ENCODE measurements around the gene DGKZ.
A peak's percentile ranks its signal among the peaks of the same experiment; 100 is the strongest.
"Not testable (repeated sequence)": the region's sequence is repeated elsewhere in the genome, so short reads cannot be mapped to it uniquely, and the experiment has no call there.

DGKZ gene

DNA sequence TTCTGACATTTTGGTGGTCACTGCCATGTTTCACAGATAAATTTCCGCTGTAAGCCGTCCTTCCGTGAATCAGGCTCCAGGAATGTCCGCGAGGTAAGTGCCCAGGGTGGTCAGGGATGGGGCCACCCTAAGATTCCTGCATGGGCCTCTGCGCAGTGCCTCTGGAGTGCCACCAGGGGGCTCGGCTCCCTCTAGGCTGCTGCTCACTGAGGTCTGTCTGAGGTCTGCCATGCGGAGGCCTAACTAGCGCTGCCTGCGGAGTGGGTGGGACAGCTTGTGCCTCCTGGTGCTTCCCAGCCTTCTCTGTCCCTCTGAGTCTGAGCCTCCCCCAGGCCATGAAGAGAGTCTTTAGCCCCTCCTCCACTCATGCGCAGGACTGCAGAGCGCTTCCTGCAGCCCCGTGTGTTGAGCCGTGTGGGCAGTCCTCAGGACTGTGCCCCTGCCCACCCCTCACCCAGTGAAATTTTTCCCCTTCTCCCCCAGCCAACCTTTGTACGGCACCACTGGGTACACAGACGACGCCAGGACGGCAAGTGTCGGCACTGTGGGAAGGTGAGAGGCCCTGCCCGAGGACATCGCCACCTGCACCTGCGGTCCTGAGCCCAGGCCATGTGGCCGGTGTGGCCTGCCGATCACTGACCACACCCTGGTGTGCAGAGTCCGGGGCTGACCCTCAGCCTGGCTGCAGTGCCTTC is 22.3 kb downstream of the DGKZ start:
- peak; percentile 76 for DNase-seq

DNA sequence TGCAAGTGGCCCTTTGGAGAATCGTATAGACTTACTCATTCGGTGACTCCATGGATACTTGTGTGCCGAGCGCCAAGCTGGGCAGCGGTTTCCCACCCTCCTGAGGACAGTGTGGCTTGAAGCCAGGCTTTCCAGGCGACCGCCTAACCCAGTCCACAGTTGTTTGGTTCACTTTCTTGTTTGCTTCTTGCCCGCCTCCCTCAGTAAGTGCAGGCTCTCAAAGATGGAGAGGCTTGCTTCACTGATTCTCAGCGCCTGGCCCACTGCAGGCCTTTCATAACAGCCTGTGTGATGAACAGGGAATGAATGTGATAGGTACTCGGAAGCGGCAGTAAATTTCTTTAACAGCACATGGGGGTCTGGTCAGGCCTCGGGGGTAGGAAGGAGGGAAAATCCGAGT is 23.0 kb downstream of the DGKZ start:
- DNase-seq = no peak

DNA sequence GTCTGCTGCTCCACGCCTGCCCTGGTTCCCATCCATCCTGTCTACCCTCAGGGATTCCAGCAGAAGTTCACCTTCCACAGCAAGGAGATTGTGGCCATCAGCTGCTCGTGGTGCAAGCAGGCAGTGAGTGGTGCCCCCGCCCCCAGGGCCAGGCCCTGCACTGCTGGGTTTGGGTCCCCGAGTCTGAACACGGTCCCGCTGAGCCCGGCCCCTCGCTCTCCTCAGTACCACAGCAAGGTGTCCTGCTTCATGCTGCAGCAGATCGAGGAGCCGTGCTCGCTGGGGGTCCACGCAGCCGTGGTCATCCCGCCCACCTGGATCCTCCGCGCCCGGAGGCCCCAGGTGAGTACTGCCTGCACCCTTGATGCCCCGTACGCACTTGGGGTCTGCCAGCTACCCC is 24.0 kb downstream of the DGKZ start:
- not testable (repeated sequence) for DNase-seq

DNA sequence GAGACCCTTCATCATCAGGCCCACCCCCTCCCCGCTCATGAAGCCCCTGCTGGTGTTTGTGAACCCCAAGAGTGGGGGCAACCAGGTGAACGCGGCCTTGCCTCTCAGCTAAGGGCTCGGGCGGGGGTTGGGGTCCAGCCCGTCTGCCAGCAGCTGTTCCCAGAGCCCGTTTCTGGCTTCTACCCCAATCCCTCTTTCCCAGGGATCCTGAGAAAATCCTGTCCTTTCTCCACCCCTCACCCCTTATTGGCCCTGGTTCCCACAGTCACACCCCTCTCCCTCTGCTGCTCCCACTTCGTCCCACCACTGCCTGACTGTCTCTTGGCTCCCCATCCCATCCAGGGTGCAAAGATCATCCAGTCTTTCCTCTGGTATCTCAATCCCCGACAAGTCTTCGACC is 24.8 kb downstream of the DGKZ start:
- DNase-seq = no peak

DNA sequence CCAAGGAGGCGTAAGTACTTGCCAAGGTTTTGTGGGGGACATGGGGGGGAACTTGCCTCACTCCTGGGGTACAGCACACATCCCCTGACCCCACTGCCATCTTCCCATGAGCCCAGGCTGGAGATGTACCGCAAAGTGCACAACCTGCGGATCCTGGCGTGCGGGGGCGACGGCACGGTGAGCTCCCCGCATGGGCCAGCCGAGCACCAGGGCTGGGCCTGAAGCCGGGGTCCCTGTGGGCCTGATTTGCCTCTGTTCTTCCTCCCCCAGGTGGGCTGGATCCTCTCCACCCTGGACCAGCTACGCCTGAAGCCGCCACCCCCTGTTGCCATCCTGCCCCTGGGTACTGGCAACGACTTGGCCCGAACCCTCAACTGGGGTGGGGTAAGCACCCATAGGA is 25.2 kb downstream of the DGKZ start:
- DNase-seq = not testable (repeated sequence)

DNA sequence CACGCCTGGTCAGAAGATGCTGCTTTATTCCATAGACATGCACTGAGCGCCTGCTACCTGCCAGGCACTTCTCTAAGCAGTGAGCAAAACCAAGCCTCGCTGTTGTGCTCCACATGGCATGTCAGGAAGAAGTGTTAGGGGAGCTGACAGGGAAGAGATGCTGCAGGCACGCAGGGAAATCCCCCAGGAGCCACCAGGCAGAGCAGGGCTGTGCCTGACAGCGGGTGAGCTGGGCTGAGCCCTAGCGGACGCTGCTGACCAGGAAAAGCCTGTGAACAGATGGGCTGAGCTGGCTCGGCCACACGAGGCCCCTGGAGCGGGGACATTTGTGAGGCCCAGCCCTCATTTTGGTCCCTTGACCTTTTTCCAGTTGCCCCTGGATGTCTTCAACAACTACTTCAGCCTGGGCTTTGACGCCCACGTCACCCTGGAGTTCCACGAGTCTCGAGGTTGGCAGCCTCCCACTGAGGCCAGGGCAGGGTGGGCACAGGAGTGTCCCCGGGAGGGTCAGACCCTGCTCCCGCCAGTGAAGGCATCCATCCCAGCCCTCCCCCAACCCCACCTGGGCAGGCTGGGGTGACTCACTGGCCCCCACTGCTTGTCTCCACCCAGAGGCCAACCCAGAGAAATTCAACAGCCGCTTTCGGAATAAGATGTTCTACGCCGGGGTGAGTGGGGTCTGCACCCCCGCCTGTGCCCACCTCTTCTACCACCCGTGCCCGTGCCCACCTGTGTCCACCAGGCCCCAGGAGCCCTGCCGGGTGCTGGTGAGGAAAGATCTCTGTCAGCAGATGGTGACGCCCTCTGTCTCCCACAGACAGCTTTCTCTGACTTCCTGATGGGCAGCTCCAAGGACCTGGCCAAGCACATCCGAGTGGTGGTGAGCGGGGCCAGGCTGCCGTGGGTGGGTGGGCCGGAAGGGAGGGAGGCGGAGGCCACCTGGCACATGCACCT is 26.8 kb downstream of the DGKZ start:
- DNase-seq = no peak

DNA sequence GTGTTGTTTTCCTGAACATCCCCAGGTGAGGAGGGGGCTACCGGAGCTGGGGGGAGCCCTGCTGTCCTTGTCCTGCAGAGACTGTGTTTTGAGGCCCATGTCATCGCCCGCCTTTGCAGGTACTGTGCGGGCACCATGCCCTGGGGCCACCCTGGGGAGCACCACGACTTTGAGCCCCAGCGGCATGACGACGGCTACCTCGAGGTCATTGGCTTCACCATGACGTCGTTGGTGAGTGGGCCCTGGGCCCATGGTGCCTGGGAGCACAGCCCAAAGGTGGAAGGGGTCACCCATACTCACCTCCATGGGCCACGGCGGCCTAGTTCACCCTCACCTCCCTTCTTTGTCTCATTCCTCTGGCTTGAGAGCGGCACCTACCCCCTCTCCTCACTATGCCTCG is 27.6 kb downstream of the DGKZ start:
- DNase-seq = no peak

DNA sequence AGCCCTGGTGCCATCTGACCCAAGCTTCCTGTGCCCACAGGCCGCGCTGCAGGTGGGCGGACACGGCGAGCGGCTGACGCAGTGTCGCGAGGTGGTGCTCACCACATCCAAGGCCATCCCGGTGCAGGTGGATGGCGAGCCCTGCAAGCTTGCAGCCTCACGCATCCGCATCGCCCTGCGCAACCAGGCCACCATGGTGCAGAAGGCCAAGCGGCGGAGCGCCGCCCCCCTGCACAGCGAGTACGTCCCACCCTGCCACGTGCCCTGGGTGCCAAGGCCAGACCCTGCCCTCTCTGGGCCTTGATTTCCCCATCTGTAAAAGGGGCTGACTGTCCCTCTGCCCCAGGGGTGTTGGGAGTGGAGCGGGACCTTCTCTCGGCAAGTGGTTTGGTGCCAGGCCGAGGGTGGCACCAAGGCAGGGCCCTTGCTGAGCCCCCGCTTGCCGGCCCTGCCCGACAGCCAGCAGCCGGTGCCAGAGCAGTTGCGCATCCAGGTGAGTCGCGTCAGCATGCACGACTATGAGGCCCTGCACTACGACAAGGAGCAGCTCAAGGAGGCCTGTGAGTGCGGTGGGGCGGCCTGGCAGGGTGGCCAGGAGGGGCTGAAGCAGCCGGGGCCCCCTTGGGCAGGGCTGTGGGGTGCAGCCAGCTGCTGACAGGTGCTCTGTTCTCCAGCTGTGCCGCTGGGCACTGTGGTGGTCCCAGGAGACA is 28.3 kb downstream of the DGKZ start:
- no peak for DNase-seq

DNA sequence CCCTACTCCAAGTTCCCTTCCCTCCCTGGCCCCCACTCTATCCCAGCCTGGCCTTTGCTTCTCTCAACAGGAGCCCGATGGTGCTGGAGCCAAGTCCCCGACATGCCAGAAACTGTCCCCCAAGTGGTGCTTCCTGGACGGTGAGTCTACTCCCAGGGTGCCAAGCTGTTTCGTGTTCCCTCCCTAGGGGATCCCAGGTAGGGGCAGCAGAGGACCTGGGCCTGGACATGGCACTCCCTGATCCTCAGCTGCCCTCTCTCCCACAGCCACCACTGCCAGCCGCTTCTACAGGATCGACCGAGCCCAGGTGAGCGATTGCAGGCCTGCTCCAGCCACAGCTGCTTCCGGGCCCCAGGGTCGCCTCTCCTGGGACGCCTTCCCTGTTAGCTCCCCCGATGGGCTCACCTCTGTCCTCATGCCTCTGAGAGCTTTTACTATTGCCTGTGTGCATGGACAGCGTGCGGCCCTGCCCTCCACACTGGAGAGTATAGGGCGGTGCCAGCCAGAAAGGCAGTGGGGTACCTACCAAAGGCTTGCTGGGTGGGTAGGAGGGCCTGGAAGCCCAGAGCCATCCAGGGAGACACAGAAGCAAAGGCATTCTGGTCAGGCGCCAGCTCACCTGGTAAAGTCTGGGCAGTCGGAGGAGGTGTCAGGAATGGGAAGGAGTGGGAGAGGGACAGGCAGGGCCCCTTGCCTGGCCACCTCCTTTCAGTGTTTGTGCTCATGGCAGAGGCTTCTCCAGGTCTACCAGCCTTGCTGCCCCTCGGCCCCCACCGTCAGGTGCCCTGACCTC is 29.2 kb downstream of the DGKZ start:
- DNase-seq = no peak

DNA sequence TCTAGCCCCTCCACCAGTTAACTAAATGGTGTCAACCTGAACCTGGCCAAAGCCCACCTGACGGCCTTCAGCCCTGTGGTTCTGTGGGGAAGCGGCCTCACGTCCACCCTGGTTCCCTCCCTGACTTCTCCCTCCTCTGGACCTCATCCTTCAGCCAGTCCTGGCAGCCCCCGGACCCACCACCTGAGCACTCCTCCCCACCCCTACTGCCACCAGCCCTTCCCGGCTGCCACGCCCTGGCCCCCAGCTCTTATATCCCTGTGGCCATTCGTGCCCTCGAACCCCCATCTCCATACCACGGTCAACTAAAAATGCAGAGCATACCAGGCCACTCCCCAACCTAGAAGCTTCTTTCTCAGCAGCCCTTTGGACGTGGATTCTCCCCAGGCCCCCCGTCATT is 30.0 kb downstream of the DGKZ start:
- no peak for DNase-seq

DNA sequence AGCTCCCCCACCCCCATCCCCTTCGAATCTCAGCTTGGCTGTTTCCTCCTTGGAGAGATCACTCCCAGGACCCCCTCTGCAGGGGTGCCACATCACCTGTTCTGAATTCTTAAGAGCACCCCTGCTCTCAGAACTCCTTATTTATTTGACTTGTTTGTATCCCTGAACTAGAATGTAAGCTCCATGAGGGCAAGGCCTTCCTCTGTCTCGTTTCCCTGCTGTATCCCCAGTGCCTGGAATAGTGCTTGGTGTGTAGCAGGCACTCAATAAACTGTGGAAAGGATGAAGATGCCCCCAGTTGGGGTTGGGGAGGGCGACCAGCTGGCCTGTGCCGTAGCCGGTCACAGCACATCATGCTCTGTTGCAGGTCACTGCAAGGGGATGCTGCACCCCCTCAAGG is 30.6 kb downstream of the DGKZ start:
- no peak for DNase-seq

DNA sequence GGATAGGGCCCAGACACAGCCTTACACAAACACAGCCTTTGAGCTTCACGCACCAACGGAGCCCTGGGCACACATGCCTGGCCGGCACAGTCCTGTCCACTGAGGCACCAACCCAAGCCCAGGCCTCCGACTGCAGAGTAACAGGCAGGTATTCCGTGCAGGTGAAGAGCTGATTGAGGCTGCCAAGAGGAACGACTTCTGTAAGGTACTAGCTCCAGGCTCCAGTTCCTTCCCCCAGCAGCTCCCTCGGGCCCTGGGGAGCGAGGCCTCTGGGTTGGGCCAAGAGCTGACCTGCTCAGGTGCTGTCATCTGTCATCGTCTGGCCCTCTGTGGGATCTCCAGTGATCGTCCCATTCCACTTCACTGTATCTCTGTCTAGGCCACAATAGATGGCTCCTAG is 31.0 kb downstream of the DGKZ start:
- DNase-seq = no peak

DNA sequence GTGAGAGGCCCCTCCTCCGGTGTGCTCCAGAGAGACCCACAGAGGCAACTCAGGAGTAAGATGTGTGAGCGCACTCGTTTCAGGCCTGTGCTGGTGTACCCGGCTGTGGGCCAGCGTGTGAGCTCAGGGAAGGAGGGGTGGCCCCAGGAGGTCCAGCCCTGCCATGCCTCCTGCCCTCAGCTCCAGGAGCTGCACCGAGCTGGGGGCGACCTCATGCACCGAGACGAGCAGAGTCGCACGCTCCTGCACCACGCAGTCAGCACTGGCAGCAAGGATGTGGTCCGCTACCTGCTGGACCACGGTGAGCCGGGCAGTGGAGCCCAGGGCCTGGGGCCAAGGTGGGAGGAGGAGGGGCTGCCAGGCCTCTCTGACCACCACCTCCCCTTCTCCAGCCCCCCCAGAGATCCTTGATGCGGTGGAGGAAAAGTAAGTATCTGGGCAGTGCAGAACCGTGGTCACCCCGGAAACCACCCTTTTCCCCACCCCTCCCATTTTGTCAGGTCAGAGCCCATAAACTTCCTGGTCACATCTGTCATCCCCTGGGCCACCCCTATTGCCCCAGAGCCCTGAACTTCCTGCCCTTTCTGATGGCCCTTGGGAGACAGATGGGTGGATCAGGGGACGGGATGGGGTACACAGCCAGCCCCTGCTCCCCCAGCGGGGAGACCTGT is 31.7 kb downstream of the DGKZ start:
- no peak for DNase-seq

DNA sequence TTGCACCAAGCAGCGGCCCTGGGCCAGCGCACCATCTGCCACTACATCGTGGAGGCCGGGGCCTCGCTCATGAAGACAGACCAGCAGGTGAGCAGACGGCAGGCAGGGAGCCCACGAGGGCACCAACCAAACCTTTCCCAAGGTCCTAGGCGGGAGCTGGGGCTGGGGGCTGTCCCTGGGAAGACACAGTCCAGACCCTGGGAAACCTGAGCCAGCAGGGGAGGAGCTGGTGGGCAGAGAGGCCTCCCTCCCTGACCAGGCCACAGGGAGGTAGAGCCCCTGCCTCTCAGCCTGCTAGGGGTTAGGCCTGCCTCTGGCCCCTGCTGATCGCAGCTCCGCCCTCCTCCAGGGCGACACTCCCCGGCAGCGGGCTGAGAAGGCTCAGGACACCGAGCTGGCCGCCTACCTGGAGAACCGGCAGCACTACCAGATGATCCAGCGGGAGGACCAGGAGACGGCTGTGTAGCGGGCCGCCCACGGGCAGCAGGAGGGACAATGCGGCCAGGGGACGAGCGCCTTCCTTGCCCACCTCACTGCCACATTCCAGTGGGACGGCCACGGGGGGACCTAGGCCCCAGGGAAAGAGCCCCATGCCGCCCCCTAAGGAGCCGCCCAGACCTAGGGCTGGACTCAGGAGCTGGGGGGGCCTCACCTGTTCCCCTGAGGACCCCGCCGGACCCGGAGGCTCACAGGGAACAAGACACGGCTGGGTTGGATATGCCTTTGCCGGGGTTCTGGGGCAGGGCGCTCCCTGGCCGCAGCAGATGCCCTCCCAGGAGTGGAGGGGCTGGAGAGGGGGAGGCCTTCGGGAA is 32.4 kb downstream of the DGKZ start:
- DNase-seq = not testable (repeated sequence)

DNA sequence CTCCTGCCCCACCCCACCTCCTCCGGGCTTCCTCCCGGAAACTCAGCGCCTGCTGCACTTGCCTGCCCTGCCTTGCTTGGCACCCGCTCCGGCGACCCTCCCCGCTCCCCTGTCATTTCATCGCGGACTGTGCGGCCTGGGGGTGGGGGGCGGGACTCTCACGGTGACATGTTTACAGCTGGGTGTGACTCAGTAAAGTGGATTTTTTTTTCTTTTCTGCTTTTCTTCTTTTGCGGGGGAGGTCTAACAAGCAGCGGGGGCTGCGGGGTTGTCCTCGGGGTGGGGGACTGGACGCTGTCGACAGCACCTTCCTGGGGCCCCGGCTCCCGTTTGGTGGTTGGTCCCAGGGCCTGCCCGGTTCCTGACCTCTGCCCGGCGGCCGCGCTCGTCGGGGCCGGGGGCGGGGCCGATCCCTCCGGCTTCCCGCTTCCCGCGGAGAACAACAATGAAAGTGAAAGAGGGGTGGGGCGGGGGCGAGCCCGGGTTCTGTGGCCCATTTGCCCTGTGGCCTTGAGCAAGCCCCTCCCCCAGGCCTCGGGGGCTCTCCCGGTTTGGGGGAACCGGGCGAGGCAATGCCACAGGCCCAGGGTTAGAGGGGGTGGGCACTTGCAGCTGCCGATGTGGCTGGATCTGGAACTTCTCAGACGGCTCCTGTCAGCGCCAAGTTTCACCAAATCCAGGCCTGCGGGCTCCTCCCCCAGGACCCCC is 33.2 kb downstream of the DGKZ start:
- no peak for DNase-seq

DNA sequence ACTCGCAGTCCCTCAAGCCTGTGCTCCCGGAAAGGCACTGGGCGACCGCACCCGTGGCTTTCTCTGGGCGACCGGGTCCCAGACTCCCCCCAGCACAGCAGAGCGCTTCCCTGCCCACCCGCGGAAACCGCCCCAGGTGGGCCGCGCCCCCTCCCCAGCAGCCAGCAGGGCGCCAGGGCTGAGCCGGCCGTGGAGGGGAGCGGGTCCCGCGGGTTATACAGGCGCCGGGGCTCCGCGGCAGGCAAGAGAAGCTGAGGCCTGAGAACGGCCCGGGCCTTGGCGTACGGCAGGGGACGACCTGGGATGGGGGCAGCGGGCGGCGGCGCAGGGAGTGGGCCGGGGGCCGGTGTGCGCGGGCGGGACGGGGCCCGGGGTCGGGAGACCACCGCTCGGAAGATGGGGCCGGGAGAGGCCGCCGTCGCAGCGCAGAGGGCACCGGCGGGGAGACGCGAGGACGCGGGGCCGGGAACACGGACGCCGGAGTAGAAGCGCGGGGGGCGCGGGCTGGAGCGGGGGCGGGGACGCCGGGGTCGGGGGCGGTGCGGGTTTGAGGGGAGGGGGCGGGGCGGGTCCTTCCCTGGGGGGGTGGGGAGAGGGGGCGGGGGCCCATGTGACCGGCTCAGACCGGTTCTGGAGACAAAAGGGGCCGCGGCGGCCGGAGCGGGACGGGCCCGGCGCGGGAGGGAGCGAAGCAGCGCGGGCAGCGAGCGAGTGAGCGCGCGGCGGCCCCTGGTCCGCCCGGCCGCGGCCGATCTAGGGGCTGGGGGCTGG is 34.0 kb downstream of the DGKZ start, which contains the start of gene MDK:
Gene MDK (plus strand): TSS at position 622 of the 771 bp plus-strand sequence. CDS start 389 bp downstream, outside the sequence.
- DNase-seq = no peak

DNA sequence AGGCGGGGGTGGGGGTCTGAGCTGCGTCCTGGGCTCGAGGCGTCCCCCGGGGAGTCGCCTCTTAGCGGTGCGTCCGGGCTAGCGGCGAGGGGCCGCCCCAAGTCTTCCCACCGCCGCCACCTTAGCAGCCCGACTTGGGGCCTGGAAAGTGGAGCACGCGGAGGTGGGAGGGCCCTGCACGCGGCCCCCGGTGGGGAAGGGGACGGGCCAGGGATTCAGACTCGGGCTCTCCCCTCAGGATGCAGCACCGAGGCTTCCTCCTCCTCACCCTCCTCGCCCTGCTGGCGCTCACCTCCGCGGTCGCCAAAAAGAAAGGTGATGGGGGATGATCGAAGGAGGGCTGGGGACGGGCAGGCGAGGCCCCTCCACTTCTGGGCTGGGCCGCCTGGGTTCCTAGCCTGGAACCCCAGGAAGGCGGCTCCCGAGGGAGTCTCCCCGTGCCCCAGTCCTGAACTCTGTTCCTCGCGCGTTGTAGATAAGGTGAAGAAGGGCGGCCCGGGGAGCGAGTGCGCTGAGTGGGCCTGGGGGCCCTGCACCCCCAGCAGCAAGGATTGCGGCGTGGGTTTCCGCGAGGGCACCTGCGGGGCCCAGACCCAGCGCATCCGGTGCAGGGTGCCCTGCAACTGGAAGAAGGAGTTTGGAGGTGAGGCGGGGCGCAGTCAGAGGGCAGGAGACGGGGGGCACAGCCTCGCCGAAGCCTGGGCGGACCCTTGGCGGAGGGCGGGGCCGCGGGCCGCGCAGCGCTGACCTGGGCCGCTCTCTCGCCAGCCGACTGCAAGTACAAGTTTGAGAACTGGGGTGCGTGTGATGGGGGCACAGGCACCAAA is 34.8 kb downstream of the DGKZ start:
- no peak for DNase-seq

DNA sequence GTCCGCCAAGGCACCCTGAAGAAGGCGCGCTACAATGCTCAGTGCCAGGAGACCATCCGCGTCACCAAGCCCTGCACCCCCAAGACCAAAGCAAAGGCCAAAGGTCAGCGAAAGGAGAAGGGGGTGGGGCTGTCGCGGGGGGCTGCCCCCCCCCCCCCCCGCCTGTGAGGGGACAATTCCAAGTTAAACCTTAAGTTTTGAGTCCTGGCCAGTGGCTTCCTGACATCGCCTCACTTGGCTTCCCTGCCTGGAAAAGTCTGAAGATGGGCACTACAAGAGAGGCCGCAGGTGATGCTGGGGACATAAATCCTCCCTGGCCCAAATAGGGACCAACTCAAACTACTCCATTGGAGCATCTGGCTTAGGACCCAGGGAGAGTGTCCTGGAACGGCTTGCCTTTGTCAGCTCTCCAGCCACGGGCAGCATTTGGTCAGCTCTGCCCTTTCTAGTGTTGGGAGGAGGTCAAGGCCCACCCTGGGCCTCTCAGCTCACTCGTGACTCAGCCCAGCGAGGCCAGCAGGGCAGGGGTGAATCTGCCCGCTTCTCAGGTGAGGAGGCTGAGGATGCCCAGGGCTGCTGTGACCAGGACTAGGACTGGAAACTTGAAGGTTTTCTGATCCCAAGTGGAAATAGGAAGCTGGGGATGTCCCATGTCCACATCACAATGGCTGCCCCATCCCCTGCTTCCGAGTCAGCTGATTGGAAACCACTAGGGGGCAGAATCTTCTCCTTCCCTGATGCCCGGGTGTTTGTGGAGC is 35.6 kb downstream of the DGKZ start:
- DNase-seq = peak; percentile 61
